Measurements from ENCODE around the gene ZSWIM7.

GRCh38 chr17:15996322-15996721, 3.2 kb downstream of the ZSWIM7 start:
- TF ChIP-seq, protein P1, sequence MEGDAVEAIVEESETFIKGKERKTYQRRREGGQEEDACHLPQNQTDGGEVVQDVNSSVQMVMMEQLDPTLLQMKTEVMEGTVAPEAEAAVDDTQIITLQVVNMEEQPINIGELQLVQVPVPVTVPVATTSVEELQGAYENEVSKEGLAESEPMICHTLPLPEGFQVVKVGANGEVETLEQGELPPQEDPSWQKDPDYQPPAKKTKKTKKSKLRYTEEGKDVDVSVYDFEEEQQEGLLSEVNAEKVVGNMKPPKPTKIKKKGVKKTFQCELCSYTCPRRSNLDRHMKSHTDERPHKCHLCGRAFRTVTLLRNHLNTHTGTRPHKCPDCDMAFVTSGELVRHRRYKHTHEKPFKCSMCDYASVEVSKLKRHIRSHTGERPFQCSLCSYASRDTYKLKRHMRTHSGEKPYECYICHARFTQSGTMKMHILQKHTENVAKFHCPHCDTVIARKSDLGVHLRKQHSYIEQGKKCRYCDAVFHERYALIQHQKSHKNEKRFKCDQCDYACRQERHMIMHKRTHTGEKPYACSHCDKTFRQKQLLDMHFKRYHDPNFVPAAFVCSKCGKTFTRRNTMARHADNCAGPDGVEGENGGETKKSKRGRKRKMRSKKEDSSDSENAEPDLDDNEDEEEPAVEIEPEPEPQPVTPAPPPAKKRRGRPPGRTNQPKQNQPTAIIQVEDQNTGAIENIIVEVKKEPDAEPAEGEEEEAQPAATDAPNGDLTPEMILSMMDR (IDR thresholded peaks at IDR 0.05) = no peak
- no peak for TF ChIP-seq POLR2A (IDR thresholded peaks at IDR 0.05)

Measured in testis (tissue), 2 donors.